GM13976 (cell line): Measurements from ENCODE around the gene TAS2R14.

Experiments
- DNase-seq: peaks from one replicate; pipeline ENCODE4 v3.0.0; 2012; ENCODE audit warnings: low spot score
- in situ Hi-C: fragments of 300-500 bp; cut with MboI; formaldehyde crosslinking; loops from one replicate; pipeline ENCODE4 v1.12.0; 2022; ENCODE audit warnings: low sequenced_read_pairs, mixed read lengths, inconsistent platforms; ENCODE audit not compliant: unreplicated experiment
- TF ChIP-seq, protein P1 (sequence below): IDR thresholded peaks from 2 replicates; pipeline ENCODE4 v1.5.1; 2012; ENCODE audit warnings: borderline replicate concordance, mild to moderate bottlenecking; ENCODE audit not compliant: insufficient read depth; ENCODE audit errors: extremely low read depth, missing control alignments, control extremely low read depth

Gene TAS2R14

DNA sequence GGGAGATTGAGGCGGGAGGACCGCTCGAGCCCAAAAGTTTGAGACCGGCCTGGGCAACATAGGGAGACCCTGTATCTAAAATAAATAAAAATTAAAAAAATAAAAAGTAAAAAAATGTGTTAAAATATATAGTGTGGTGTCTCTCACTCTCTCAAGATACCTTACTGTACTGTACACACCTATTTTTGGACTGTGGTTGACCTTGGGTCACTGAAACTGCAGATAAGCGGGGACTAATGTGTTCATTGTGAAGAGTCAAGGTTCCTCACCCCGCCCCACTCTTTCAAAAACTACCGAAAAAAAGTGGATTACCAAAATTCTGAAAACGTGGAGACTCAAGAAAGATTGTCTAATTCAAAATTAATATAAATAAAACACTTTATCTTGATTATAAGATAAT, 28.7 kb downstream of the TAS2R14 start:
- in situ Hi-C loops: no loop called here
- TF ChIP-seq, protein P1, sequence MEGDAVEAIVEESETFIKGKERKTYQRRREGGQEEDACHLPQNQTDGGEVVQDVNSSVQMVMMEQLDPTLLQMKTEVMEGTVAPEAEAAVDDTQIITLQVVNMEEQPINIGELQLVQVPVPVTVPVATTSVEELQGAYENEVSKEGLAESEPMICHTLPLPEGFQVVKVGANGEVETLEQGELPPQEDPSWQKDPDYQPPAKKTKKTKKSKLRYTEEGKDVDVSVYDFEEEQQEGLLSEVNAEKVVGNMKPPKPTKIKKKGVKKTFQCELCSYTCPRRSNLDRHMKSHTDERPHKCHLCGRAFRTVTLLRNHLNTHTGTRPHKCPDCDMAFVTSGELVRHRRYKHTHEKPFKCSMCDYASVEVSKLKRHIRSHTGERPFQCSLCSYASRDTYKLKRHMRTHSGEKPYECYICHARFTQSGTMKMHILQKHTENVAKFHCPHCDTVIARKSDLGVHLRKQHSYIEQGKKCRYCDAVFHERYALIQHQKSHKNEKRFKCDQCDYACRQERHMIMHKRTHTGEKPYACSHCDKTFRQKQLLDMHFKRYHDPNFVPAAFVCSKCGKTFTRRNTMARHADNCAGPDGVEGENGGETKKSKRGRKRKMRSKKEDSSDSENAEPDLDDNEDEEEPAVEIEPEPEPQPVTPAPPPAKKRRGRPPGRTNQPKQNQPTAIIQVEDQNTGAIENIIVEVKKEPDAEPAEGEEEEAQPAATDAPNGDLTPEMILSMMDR: no peak
- DNase-seq: no peak

DNA sequence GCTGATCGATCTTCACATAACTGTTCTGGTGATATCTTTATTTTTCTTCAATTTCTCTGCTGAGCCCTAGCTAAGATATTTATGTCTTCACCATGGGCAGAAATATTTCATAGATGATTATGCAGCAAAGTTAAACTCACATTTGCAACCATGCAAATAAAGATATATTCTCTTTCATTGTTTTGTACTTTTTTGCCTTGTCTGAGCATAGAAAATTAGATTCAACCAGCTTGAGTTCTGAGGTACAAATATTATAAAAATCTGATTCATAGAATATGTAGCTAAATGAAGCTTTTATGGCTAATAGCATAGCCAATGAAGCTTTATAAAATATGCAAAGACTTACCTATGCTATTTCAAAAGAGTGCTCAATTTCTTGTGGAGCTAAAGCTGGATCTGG, 29.6 kb downstream of the TAS2R14 start, which contains the start of gene TAS2R13:
Gene TAS2R13, minus strand, starts transcription at position 101 of the 400 bp plus-strand sequence. CDS start 264 bp downstream, outside the sequence.
- in situ Hi-C loops: no loop called here
- TF ChIP-seq, protein P1: no peak
- no peak for DNase-seq

DNA sequence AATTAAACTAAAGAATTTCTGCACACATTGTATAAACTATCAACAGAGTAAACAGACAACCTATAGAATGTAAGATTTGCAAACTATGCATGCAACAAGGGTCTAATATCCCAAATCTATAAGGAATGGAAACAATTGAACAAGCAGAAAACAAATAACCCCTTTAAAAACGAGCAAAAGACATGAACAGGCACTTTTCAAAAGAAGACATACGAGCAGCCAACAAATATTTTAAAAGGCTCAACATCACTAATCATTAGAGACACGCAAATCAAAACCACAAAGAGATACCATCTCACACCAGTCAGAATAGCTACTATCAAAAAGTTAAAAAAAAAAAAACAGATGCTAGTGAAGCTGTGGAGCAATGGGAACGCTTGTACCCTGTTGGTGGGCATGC, 34.4 kb downstream of the TAS2R14 start:
- DNase-seq: no peak
- TF ChIP-seq, protein P1: no peak
- in situ Hi-C loops: no loop called here

DNA sequence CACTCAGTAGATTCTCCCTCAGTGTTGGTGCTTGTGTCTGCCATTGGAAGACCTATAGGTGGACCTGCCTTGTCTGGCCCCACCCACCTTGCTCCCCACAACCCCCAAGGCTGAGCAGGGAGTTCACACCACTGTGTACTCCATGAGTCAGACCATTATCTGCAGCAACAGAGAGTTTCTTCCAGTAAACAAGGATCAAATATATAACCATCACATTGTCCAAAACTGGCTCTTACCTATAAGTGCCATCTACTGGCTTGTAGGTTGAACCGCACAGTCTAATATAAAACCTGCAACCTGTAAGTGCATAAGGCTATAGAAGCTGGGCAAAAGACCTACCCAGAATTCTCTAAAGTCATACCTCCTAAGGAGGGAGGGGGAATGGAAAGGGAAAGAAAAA, 37.6 kb downstream of the TAS2R14 start:
- DNase-seq: no peak
- TF ChIP-seq, protein P1: no peak
- in situ Hi-C loops: no loop called here

DNA sequence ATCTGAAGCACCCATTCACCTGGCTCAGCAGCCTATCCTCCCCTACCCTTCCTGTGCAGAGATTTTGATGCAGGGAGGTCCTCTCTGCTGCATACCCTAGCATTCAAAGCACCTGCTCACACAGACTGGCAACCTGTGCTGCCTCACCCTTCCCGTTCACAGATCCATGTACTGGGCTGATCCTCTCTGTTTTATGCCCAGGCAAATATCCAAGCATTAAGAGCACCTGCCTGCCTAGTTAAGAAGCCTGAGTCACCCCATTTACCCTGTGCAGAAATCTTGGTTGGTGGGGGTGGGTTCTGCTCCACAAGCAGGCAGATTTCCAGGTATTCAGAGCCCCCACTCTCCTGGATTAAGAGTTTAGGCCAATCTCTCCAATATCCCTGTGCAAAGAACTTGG, 38.1 kb downstream of the TAS2R14 start:
- DNase-seq: no peak
- TF ChIP-seq, protein P1: no peak
- in situ Hi-C loops: no loop called here

DNA sequence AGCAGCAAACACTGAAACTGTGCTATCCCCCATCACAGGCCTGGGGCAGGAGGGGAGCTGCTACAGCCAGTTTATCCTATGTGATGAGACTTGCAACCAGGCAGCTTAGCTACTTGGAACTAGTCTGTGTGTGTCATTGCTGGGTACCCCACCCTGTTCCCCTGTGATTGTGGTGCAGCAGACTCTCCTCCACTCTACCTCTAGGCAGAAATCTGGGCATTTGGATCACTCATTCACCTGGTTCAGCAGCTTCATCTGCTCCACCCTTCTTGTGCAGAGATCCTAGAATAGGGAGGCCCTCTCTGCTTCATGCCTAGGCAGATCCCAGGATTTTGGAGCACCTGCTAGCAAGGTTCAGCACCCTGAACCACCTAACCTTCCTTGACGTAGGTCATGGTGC, 38.5 kb downstream of the TAS2R14 start:
- DNase-seq: no peak
- in situ Hi-C loops: no loop called here
- TF ChIP-seq, protein P1: no peak

DNA sequence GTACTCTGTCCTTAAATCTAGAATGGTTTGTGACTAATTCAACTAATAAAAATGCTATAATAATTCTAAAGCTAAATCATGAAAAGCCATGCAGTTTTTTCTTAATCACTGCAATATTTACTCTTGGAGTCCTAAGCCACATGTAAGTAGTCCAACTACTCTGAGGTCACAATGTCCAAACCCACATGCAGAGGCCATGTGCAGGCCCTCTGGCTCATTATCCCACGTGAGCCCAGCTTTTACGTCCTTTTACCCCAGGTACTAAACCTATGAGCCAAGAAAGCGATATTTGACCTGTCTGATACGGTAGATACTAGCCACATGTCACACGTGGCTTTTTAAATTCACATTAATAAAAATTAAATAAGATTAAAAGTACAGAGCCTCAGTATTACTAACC, 42.2 kb downstream of the TAS2R14 start:
- DNase-seq: no peak
- in situ Hi-C loops: no loop called here
- TF ChIP-seq, protein P1: no peak
